Spleen (tissue), 11 donors: ENCODE results near the gene EVI5. TPM values are rescaled to one million over a fixed set of nuclear protein-coding genes. Genes with fewer than 3 reads are reported as not detected.

Experiments
- DNase-seq: peaks from one replicate; pipeline ENCODE4 v3.0.0-alpha.2; 2020
- H3K27ac ChIP-seq, 8 donors: fragments of 200-600 bp; sonication (generic) in 7 of 8; 1 replicate in 4 of 8; 2 replicates in 4 of 8; pipeline versions ENCODE4 v1.5.0 to v1.8.0; 2016 to 2021; ENCODE audit warnings: inconsistent platforms in 4 of 8, mild to moderate bottlenecking in 4 of 8, moderate library complexity in 1 of 8
- H3K27me3 ChIP-seq, 7 donors: fragments of 200-600 bp; sonication (generic) in 6 of 7; replicated peaks in 1 of 7; 1 replicate in 4 of 7; 2 replicates in 3 of 7; pipeline versions ENCODE4 v1.5.0 to v1.8.0; 2016 to 2021; ENCODE audit warnings: inconsistent platforms in 3 of 7, mild to moderate bottlenecking in 1 of 7
- H3K36me3 ChIP-seq, 6 donors: fragments of 200-600 bp; sonication (generic) in 5 of 6; 1 replicate in 4 of 6; 2 replicates in 2 of 6; pipeline versions ENCODE4 v1.5.0 to v1.8.0; 2016 to 2021; ENCODE audit warnings: inconsistent platforms in 2 of 6
- H3K4me1 ChIP-seq, 6 donors: fragments of 200-600 bp; sonication (generic) in 5 of 6; 1 replicate in 3 of 6; 2 replicates in 3 of 6; pipeline versions ENCODE4 v1.5.0 to v1.8.0; 2016 to 2021; ENCODE audit warnings: inconsistent platforms in 3 of 6
- H3K4me3 ChIP-seq, 8 donors: fragments of 200-600 bp; sonication (generic) in 7 of 8; 1 replicate in 4 of 8; 2 replicates in 4 of 8; pipeline versions ENCODE4 v1.5.0 to v1.8.0; 2016 to 2021; ENCODE audit warnings: inconsistent platforms in 4 of 8, mild to moderate bottlenecking in 4 of 8, moderate library complexity in 2 of 8
- H3K9me3 ChIP-seq, 8 donors: fragments of 200-600 bp; sonication (generic) in 7 of 8; 1 replicate in 4 of 8; 2 replicates in 4 of 8; pipeline versions ENCODE4 v1.5.0 to v1.8.0; 2016 to 2021; ENCODE audit warnings: inconsistent platforms in 4 of 8
- POLR2A ChIP-seq, 3 donors: fragments of 450-650 bp; IDR thresholded peaks; one replicate each; pipeline ENCODE4 v1.5.1; 2017; ENCODE audit warnings: antibody characterized with exemption in 3 of 3, mild to moderate bottlenecking in 1 of 3
- POLR2AphosphoS5 ChIP-seq, 3 donors: sonication (generic); formaldehyde crosslinking; IDR thresholded peaks; one replicate each; pipeline ENCODE4 v1.5.1; 2017; ENCODE audit warnings: antibody characterized with exemption in 3 of 3
- WGBS, 5 donors: extraction: QIAGEN DNeasy Blood & Tissue Kit in 3 of 5; methylation state at CpG; one replicate each; pipeline versions ENCODE4 v1.1.5 to v1.1.7; 2013 to 2018; 5-methylcytosine and 5-hydroxymethylcytosine counted together
- intact Hi-C: fragments of 100-400 bp; cut with DNase I; formaldehyde crosslinking; loops from one replicate; pipeline ENCODE4 v1.15.0; 2023; ENCODE audit warnings: low total_unique reads
- polyA plus RNA-seq, 3 donors: library from polyadenylated mRNA; stranded (reverse); fragments of 200-250 nt; gene quantifications; one replicate each; pipeline ENCODE4 v1.2.1, GENCODE V29; 2013
- total RNA-seq, 7 donors: library from RNA; depleted of rRNA in 3 of 7; stranded (reverse); fragments of >200 nt in 3 of 7; fragmentation: NEBNext Ultra II Directional in 4 of 7; extraction: Animal tissue kit (Norgen Biotek cat#: 25700) in 4 of 7; gene quantifications; one replicate each; pipeline versions ENCODE4 v1.1.0 to v1.2.1, GENCODE V29; 2016 to 2021
- TF ChIP-seq, protein P1 (sequence below), 11 experiments: fragments of 200-600 bp in 7 of 11; fragments of 450-650 bp in 4 of 11; sonication (generic) in 4 of 11; IDR thresholded peaks in 8 of 11; conservative IDR thresholded peaks in 3 of 11; 1 replicate in 7 of 11; 2 replicates in 4 of 11; pipeline versions ENCODE4 v1.4.0 to v1.8.0; 2016 to 2021; ENCODE audit warnings: antibody characterized with exemption in 11 of 11, inconsistent platforms in 4 of 11, mild to moderate bottlenecking in 1 of 11
- donor health status: healthy with polysubstance abuse.
- donor health status: DM: no; HTN: no; CAD: no; lungs with moderate emphysema.
- donor health status: DM: no; HTN: no; CAD: no.
- donor health status: Bipolar disorder and iron deficiency.
- donor health status: healthy.
- donor health status: DM: no; HTN: no; CAD: no.
- donor health status: DM: yes; HTN: yes; CAD: no.

The EVI5 gene
- total and polyA plus RNA-seq, 10 donors, result 1.7 to 38.3 (median 27.0) TPM

DNA sequence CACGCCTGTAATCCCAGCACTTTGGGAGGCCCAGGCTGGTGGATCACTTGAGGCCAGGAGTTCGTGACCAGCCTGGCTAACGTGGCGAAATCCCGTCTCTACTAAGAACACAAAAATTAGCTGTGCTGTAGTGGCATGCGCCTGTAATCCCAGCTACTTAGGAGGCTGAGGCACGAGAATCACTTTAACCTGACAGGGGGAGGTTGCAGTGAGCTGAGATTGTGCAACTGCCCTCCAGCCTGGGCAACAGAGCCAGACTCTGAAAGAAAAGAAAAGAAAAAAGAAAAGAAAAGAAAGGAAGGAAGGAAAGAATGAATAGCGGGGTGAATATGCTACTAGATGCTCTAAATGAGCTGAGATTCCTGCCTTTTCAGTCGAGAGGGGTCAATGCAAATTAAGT, 305.3 kb downstream of the EVI5 start:
- Histone ChIP-seq H3K36me3 (peaks cover 0 to 51% (median 0%) of the 10 kb centered on the region in 6 donors), H3K27ac (no peak overlapping the region), H3K4me1 (peaks cover 28 to 92% (median 51%) of the 10 kb centered on the region in 6 donors), H3K27me3 (peaks cover 0 to 51% (median 40%) of the 10 kb centered on the region in 7 donors), H3K9me3 (no peaks in the 10 kb centered on the region), H3K4me3 (no peak overlapping the region)
- intact Hi-C loops, result no loop called here
- no peak for DNase-seq
- WGBS, 5 donors, result 76 to 91% (median 86%) methylated on average over 9 of the region's 9 CpGs
- TF ChIP-seq POLR2AphosphoS5 (IDR thresholded peaks at IDR 0.05) (no peak), POLR2A (IDR thresholded peaks at IDR 0.05) (no peak)
- TF ChIP-seq, protein P1, sequence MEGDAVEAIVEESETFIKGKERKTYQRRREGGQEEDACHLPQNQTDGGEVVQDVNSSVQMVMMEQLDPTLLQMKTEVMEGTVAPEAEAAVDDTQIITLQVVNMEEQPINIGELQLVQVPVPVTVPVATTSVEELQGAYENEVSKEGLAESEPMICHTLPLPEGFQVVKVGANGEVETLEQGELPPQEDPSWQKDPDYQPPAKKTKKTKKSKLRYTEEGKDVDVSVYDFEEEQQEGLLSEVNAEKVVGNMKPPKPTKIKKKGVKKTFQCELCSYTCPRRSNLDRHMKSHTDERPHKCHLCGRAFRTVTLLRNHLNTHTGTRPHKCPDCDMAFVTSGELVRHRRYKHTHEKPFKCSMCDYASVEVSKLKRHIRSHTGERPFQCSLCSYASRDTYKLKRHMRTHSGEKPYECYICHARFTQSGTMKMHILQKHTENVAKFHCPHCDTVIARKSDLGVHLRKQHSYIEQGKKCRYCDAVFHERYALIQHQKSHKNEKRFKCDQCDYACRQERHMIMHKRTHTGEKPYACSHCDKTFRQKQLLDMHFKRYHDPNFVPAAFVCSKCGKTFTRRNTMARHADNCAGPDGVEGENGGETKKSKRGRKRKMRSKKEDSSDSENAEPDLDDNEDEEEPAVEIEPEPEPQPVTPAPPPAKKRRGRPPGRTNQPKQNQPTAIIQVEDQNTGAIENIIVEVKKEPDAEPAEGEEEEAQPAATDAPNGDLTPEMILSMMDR (IDR thresholded peaks at IDR 0.05 in 8 of 11, conservative IDR thresholded peaks at IDR 0.05 in 3 of 11), result no peak

DNA sequence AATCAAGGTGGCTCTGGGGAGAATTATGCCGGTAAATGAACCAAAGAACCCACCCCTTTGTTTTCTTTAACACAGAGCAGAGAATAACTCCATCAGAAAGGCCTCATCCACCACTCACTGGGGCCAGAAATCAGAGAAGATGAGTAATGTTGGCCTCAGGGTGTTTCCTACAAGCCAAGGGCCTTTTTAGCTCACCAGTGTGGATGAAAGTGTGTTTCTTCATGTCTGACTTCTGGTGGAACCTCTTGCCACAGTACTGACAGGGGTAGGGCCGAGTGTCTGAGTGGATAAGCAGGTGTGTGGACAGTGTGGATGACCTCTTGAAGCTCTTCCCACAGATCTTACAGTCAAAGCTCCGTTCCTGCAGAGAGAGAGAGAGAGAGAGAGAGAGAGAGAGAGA, 306.5 kb downstream of the EVI5 start:
- intact Hi-C loops, result no loop called here
- H3K36me3 ChIP-seq, result peaks cover 0 to 51% (median 0%) of the 10 kb centered on the region in 6 donors
- H3K27me3 ChIP-seq, result peaks cover 0 to 39% (median 30%) of the 10 kb centered on the region in 7 donors
- no peak for TF ChIP-seq POLR2A (IDR thresholded peaks at IDR 0.05)
- TF ChIP-seq POLR2AphosphoS5 (IDR thresholded peaks at IDR 0.05), result no peak
- TF ChIP-seq, protein P1 (IDR thresholded peaks at IDR 0.05 in 8 of 11, conservative IDR thresholded peaks at IDR 0.05 in 3 of 11), result no peak
- no peaks in the 10 kb centered on the region for H3K9me3 ChIP-seq
- 58 to 91% (median 81%) methylated on average over 3 of the region's 3 CpGs for WGBS, 5 donors
- H3K27ac ChIP-seq, result peak overlapping the region in 2 of 8 donors; percentile 7 to 19
- H3K4me3 ChIP-seq, result no peak overlapping the region
- no peak for DNase-seq
- peaks cover 16 to 92% (median 39%) of the 10 kb centered on the region in 6 donors for H3K4me1 ChIP-seq

- H3K4me1 ChIP-seq, result peaks cover 0 to 70% (median 19%) of the 10 kb centered on the region in 6 donors
- peaks cover 0 to 17% (median 10%) of the 10 kb centered on the region in 7 donors for H3K27me3 ChIP-seq
- TF ChIP-seq POLR2AphosphoS5 (IDR thresholded peaks at IDR 0.05) (peak in 1 of 3 donors; percentile 22), POLR2A (IDR thresholded peaks at IDR 0.05) (no peak)
- peak overlapping the region in 5 of 8 donors; percentile 13 to 65 (median 42) for H3K27ac ChIP-seq
- DNase-seq, result peak; percentile 80
- H3K36me3 ChIP-seq, result peaks cover 0 to 49% (median 0%) of the 10 kb centered on the region in 6 donors
- H3K4me3 ChIP-seq, result no peak overlapping the region
- no peaks in the 10 kb centered on the region for H3K9me3 ChIP-seq
- 31 to 37% (median 35%) methylated on average over 11 to 12 of the region's 12 CpGs for WGBS, 5 donors
- intact Hi-C loops, result no loop called here
Measured at GRCh38 chr1:92476071-92476631, 308.8 kb downstream of the EVI5 start.

DNA sequence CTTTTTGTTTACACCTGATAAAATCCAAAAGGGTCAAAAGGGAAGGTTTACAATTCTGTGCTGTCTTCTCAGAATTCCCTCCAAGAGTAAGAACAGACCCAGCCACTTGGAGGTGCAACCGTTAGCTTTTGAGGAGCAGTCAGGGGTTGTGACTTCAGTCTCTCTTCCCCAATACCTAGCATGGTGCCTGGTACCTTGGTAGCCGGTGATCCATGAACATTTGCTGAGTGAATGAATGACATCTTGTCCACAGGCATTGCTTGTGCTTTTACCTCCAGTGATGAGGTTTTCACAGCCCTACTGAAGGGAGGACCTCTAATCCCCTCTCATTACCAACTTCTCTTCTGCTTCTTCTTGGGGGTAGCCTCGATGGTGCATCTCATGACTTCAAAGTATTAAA, 309.9 kb downstream of the EVI5 start:
- Histone ChIP-seq H3K4me1 (peaks cover 0 to 59% (median 11%) of the 10 kb centered on the region in 6 donors), H3K27ac (peak overlapping the region in 2 of 8 donors; percentile 49 to 52)

More for the DNA sequence above, 309.9 kb downstream of the EVI5 start:
- Histone ChIP-seq H3K9me3 (no peaks in the 10 kb centered on the region), H3K36me3 (peaks cover 0 to 37% (median 0%) of the 10 kb centered on the region in 6 donors), H3K4me3 (no peak overlapping the region), H3K27me3 (peaks cover 0 to 6% (median 0%) of the 10 kb centered on the region in 7 donors)
- WGBS, 5 donors, result 65 to 86% (median 69%) methylated on average over 3 of the region's 3 CpGs
- no peak for DNase-seq
- TF ChIP-seq, protein P1 (IDR thresholded peaks at IDR 0.05 in 8 of 11, conservative IDR thresholded peaks at IDR 0.05 in 3 of 11), result no peak
- TF ChIP-seq POLR2A (IDR thresholded peaks at IDR 0.05) (no peak), POLR2AphosphoS5 (IDR thresholded peaks at IDR 0.05) (no peak)
- intact Hi-C loops, result no loop called here
